GM21447 (cell line): ENCODE measurements around the gene KLHL30.

ENCODE experiments used
- ATAC-seq: cut with Tn5 transposase; IDR thresholded peaks from one replicate; pipeline ENCODE4 v1.9.1; 2021; ENCODE audit not compliant: unreplicated experiment

The KLHL30 gene

DNA sequence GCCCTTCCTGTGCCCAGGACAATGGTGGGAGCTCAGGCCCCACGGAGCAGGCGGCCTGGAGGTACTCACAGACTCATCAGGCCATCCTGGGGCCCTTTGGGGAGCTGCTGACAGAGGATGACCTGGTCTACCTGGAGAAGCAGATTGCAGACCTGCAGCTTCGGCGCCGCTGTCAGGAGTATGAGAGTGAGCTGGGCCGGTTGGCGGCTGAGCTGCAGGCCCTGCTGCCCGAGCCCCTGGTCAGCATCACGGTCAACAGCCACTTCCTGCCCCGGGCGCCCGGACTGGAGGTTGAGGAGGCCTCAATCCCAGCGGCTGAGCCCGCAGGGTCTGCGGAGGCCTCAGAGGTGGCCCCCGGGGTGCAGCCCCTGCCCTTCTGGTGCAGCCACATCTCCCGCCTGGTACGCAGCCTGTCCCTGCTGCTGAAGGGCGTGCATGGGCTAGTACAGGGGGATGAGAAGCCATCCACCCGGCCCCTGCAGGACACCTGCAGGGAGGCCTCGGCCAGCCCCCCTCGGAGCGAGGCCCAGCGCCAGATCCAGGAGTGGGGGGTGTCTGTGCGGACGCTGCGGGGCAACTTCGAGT lies 8.3 kb upstream of the KLHL30 start:
- ATAC-seq = no peak

DNA sequence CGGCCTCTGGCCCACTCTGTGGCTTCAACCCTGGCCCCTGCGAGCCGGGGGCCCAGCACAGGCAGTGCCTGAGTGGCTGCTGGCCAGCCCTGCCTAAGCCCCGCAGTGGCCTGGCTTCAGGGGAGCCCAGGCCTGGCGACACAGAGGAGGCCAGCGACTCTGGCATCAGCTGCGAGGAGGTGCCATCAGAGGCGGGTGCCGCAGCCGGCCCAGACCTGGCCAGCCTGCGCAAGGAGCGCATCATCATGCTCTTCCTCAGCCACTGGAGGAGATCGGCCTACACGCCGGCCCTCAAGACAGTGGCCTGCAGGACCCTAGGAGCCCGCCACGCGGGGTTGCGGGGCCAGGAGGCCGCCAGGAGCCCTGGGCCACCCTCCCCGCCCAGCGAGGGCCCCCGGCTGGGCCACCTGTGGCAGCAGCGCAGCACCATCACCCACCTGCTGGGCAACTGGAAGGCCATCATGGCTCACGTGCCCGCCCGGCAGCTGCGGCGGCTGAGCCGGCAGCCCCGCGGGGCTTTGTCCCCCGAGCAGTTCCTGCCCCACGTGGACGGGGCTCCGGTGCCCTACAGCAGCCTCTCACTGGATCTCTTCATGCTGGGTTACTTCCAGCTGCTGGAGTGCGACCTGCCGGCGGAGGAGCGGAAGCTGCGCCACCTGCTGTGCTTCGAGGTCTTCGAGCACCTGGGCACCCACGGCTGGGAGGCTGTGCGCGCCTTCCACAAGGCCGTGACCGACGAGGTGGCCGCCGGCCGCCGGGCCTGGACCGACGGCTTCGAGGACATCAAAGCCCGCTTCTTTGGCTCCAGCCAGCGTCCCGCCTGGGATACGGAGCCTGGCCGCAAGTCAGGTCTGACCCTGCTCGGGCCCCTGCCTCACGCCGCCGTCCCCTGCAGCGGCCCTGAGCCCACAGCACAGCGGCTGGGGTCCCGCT lies 7.5 kb upstream of the KLHL30 start:
- no peak for ATAC-seq

DNA sequence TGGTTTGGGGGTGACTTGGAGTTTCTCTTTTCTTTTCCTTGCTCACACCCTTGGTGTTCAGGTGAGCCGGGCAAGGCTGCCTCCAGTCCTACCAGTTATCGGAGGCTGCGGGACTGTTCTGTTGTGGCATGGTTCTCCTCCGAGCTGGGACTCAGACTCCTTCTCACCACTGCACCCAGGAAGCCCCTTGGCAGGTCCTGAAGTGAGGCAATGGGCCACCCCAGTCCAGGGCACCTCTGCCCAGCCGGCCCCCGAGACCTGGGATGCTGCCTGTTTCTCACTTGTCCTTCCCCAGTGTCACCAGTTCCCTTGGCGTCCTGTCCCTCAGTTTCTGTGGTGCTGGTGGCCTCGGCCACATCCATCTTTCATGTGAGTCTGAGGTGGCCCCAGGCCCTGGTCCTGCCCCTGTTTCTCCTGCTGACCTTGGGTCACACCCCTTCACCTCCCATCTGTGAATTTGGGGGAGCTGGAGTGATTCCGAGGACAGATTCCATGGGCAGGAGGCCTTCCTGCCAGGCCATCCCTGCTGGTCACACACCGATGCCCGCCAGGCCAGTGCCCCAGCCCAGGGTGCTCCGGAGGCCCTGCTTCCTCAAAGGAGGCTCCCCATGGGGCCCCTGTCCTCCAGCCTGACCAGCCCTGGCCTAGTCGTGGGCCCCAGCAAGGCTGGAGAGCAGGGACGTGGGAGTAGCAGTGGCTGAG lies 6.6 kb upstream of the KLHL30 start:
- no peak for ATAC-seq

DNA sequence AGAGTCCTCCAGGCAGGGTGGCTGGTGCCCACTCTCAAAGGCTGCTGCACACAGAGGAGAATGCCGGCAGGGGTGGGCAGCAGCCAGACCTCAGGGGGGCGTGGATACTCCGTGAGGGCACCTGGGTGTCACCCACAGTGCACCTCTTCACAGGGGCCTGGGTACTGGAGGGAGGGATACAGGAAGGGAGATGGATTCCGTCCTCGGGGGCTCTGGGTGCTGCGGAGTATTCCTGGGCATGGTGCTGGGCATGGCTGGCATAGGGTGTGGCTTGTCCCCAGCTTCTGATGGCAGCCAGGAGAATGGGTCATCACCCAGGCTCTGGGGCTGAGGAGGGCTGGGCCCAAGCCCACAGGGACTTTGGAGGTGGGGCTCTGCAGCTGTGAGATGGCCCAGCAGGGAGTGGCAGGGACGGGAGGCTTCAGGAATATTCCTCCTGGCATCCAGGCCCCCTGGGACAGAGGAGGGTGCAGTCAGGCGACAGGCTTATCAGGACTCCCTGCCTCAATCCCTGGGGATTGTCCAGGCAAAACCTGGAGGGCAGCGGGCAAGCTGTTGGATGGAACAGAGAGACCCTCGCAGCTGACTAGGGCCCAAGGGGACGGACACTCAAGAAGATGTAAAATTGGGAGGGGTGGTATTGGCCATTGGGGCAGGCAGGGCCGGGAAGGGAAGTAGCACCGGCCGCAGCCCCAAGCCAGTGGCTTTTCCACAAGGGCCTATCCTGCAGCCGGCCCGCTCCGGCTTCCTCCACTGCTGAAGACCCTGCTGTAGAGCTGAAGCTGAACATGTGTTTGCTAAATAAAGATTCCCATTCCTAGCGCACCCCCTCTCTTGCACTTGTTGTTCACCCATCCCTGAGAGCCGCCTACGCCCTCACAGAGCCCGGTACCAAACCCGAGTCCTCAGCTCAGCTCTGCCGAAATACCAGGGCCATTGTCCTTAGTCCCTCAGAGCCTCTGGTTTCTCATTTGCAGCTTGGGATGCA lies 5.7 kb upstream of the KLHL30 start:
- no peak for ATAC-seq

DNA sequence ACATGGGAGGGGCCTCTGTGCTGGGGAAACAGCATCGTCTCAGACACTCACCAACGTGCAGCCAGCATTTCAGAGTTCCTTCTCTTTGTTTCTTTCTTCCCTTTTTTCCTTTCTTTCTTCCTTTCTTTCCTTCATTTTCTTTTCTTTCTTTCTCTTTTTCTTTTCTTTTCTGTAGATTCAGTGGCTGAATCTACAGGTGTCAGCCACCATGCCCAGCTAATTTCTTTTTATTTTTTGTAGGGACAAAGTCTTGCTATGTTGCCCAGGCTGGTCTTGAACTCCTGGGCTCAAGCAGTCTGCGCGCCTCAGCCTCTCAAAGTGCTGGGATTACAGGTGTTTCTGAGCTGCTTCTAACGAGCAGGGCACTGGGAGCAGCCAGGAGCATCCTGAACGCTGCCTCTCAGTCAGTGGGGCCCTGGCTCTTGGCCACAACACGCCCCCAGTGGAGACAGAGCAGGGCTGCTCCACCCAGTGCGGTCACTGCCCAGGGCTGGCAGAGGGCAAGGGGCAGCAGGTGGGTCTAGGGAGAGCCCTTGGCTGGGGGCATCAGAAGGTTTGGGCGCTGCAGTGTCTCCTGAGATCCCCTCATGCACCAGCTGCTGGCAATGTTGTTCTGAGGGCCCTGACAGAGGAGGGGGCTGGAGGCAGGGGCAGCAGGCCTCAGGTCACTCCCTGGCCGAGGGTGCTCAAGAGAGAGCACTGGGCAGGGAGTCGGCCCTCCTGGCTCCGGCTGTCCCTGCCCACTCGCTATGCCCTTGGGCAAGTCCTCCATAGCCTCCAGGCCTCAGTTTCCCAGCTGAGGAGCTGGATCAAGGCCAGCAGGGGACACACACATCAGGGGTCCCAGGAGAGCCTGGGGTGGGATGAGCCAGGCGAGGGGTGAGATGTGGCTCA lies 4.7 kb upstream of the KLHL30 start:
- no peak for ATAC-seq

DNA sequence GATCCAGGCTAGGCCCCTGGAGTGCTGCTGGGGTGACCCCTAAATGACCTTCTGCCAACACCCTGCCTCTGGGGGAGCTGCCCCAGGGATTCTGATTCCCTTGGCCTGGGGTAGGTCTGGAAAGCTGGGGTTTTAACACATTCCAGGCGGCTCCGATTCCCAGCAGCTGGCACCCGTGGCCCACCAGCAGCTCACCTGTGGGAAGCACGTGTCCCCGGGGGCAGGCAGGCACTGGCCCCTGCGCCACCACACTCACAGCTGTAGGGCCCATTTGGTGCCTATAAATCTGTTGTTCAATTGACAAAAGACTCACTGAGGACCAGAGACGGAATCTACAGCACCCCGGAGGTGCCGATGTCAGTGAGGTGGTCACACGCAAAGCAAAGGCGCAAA lies 4.1 kb upstream of the KLHL30 start:
- no peak for ATAC-seq

DNA sequence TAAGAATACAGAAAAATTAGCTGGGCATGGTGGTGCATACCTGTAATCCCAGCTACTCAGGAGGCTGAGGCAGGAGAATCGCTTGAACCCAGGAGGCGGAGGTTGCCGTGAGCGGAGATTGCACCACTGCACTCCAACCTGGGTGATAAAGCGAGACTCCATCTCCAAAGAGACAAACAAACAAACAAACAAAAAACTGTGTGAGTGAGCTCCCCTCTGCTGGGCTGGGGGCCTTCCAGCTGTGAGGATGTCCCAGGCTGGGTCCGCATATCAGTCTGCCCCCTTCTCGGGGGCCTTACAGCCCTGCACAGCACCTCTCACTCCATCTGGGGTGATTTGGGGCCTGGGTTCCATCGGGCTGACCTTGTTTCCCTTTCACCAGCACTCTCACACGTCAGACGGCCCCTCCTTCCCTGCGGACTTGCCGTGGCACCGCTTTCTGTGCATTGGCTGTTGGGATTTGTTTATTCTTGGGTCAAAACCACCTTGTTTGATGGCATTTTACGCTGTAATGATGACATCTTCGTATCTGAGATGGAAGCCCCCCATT lies 2.8 kb upstream of the KLHL30 start:
- ATAC-seq = no peak

DNA sequence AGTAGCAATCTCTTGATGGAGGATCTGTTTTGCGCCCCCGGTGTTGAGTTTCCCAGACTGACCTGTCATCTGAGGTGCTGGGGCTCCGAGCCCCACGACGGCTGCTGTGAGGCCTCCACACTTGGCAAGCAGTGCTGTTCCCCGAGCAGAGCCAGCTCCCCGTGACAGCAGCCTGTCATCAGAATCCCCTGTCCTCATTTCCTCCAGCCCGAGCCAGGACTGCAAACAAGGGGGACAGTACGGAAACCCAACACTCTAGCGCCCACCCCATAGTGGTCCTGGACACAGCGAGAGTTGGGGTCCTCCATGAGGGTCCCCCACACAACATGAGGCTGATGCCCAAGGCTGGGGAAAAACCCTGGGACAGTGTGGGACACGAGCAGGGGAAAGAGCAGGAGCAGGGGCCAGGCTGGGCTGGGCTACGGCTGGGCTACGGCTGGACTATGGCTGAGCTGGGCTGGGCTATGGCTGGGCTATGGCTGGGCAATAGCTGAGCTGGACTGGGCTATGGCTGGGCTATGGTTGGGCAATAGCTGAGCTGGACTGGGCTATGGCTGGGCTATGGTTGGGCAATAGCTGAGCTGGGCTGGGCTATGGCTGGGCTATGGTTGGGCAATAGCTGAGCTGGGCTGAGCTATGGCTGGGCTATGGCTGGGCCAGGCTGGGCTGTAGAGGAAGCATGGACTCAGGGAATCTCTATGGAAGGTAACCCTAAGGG lies 1.5 kb upstream of the KLHL30 start:
- ATAC-seq = no peak

DNA sequence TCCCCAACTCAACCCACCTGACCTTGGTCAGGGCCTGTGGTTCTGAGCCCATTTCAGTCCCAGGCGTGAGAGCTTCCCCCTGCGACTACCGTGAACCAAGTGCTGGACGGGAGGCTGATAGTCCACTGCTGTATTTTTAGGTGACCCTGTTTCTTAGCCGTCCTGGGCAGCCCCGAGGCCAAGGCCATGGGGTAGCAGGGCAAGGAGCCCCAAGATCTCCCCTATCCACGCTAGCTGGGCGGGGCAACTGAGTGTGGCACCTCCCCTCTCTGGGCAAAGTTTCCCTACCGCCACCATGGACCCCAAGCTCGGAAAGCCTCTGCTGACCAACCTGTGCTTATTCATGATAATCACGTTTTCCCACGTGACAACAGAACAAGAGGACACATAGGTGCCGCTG lies 583 bp upstream of the KLHL30 start:
- no peak for ATAC-seq

DNA sequence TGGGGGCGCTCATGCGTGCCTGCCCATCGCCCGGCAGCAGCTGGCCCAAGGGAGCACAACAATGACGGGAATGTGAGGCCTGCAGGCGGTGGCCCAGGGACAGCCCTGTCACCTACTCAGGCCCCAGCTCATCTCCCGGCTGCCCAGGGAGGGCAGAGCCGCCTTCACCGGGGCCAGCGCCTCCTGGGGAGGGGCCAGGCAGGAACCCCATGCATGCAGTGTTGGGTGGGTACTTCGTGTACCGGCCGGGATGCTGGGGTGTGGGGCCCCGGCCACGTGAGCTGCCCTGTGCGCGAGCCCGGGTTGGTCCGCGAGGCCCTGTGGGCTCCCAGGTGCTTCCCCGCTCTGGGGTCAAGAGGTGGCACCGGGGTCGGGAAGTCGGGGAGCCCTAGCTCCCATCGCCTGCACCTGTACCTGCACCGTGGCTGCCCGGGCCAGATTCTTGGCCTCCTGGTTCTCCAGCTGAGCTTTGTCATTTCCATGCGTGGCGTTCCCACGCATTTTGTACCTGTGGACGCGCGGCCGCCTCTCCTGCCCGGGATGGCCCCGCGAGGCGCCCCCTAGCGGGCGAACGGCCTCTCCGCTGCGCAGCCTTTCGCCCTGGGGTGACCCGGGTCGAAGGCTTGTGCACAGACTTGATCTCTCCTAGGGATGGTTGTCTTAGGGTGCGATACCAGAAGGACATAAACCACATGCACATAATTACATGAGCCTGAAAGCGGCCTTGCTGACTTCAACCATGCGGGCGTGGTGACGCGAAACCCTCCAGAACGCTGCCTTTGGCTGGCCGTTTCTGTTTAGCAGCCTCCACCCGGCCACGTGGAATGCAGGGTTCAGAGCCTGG lies 950 bp downstream of the KLHL30 start:
- ATAC-seq = no peak

DNA sequence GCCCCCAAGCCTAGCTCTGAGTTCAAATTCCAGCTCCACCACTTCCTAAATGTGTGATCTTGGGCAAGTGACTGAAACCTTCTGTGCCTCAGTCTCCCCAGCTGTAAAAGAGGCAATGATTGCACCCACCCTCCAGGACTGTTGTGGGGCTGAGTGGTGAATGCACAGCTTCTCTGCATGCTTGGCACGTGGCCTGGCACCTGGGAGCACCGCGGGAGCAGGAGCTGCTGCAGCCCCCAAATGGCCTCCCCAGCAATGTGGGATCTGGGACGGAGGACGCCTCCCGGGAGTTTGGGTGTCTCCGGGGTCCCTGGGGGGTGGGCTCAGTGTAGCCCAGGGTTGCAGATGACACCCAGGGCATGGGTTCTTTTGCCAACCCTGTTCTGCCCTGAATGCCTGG lies 1.6 kb downstream of the KLHL30 start:
- ATAC-seq = no peak

DNA sequence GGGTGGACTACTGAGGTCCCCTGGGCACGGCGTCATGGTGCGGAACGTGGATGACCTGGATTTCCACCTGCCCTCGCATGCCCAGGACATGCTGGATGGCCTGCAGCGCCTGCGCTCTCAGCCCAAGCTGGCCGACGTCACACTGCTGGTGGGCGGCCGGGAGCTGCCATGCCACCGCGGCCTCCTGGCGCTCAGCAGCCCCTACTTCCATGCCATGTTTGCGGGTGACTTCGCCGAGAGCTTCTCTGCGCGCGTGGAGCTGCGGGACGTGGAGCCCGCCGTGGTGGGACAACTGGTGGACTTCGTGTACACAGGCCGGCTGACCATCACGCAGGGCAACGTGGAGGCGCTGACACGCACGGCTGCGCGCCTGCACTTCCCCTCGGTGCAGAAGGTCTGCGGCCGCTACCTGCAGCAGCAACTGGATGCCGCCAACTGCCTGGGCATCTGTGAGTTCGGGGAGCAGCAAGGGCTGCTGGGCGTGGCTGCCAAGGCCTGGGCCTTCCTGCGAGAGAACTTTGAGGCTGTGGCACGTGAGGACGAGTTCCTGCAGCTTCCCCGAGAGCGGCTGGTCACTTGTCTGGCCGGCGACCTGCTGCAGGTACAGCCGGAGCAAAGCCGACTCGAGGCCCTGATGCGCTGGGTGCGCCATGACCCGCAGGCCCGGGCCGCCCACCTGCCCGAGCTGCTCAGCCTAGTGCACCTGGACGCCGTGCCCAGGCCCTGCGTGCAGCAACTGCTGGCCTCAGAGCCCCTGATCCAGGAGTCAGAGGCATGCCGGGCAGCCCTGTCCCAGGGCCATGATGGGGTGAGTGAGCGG lies 2.5 kb downstream of the KLHL30 start:
- ATAC-seq = no peak

DNA sequence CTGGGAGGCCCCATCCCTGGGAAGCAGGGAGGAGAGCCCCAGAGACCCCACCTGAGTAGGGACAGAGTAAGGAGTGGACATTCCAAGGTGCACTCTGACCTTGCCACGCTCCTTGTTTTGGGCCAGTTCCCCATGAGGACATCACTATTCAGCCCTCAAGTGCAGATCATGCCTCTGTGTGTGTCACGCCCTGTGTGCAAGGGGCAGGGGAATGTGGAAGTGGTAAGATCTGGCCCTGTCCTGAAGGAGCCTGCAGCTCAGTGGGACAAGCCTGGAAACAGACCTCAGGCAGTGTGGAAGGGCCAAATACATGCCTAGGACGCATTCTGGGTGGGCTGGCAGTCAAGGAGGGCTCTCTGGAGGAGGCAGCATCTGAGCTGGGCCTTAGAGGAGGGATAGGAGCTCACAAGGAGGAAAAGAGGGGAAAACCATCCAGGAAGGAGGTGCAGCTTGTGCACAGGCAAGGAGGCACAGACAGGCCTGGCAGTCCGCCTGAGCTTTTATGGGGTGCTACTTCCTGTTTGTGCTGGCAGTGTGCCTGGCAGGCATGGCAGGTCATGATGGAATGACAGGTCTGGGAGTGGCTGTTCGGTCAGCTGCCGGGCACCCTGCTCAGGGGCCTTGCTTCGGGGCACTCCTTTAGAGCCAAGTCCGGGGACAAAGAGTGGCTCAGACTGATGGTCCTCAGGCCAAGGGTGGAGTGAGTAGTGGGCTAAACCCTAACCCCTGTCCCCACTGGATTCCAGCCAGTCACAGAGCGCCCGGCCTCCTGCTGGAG lies 3.3 kb downstream of the KLHL30 start:
- no peak for ATAC-seq

DNA sequence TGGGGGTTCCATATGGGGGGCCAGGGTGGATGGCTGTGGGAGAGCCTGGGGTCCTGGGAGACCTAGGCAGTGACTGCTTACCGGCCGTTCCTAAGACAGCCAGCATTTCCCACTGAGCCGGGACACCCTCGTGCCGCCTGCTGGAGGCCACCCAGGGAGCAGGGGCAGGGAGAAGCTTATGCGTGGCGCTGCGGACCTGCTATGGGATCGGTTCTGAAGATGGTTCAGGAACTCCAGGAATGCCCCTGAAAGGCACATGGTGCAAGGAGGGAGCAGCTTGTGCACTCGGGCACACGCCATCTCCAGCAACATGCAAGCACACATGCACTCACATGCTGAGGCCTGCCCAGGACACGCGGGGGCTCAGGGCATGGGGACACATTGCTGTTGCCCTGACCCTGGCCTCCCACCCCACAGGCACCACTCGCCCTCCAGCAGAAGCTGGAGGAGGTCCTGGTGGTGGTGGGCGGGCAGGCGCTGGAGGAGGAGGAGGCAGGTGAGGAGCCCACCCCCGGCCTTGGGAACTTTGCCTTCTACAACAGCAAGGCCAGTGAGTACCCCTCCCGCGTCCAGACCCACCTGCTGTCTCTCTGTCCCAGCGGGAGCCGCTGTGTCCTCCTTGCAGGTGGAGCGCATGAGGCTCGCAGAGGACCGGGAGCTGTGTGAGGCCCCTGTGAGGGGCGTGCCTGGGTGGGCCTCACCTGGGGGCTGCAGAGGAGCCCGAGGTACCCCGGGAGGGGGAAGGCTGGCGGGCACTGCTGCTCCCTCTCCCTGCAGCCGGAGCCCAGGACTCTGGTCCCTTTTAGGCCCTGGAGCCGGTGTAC lies 4.1 kb downstream of the KLHL30 start:
- ATAC-seq = no peak

DNA sequence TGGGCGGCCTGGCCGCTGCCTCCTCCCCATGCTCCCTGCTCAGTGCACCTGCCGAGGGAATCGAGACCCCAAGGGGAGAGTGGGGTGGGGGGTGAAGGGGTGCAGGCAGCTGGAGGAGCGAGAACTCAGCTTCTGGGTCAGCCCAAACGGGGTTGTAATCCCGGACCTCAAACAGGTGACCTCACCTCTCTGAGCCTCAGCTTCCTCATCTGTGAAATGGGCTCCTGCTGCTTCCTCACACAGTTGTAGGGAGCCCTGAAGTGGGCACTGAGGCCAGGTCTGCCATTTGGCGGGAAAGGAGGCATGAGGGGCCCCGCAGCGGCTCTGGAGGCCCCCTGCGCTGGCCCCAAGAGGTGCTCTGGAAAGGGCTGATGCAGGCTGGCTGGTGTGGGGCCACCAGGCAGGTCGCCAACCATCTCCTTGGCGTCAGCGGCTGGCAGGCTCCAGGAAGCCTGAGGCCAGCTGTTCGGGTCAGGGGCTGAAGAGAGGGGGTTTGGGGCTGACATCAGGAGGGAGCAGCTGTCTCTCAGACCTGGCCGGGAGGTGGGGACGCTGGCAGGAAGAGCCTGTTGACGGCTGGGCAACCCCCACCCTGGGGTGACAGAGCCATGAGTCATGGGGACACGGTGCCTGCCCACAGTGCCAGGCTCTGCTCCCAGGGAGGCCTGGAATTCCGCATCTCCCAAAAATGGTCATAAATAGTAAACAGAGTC lies 4.9 kb downstream of the KLHL30 start:
- no peak for ATAC-seq
